ENCODE results near the gene RAD23B.
"Not testable (repeated sequence)": the region's sequence is repeated elsewhere in the genome, so short reads cannot be mapped to it uniquely, and the experiment has no call there.

RAD23B gene

DNA sequence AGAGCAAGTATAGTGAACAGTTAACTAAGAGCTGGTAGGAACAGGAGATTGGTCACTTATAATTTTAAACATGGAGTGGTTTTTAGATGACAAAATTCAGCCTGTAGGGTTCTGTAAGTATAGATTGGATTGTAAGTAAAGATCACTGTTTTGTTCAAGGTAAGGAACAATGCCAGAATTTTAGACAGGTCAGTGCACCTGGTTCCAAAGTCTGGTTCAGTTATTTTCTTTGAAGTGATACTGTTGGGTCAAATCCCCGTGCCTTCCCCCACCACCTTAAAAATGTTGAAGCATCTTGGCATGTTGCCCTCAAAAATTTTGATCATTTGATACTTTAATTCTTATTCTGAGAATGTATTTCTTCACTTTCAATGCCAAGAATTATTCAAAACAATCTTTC lies 12.9 kb downstream of the RAD23B start:
- no peak for DNase-seq

- DNase-seq: not testable (repeated sequence)
Measured at GRCh38 chr9:107296592-107296991, 13.5 kb downstream of the RAD23B start.

- DNase-seq: no peak
Measured at GRCh38 chr9:107299437-107299836, 16.4 kb downstream of the RAD23B start.

DNA sequence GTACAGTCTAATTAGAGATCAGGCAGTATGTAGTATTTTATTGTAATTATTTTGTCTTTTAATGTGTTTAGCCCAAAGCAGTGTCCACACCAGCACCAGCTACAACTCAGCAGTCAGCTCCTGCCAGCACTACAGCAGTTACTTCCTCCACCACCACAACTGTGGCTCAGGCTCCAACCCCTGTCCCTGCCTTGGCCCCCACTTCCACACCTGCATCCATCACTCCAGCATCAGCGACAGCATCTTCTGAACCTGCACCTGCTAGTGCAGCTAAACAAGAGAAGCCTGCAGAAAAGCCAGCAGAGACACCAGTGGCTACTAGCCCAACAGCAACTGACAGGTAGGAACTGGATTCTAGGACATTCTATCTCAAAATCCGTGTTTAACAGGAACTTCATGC lies 23.2 kb downstream of the RAD23B start:
- no peak for DNase-seq

GRCh38 chr9:107307331-107307730 lies 24.3 kb downstream of the RAD23B start:
- DNase-seq: no peak

DNA sequence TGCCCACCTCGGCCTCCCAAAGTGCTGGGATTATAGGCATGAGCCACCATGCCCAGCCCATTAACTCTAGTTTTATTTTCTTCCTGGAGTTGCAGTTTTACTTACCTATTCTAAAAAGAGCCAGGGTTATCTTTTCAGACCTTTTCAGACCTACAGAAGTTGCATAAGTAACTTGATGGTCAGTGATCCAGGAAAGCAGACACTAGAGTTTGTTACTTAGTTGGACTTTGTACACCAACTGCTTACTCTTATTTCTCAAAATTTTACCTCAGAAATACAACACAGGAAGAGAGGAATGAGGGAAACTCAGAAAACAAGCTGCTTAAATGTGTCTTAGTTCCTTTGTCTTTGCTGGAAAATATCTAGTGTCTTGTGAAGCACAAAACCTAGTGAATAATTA lies 25.4 kb downstream of the RAD23B start:
- no peak for DNase-seq

DNA sequence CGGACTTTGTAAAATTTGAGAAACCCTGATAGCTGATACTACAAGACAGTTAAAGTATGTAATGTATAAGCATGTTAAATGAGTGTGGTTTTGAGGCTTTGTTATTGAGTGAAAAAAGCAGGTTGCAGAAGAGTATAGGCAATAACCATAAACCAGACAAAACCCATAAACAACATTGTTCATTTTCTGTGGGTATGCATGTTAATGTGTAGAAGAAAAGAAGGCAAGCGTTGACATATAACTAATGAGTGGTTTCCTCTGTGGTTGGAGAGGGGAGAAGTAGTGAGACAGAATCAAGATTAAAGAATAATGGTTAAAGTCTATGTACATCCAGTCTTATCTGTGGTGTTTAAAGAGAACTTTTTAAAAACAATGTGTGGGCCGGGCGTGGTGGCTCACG lies 26.2 kb downstream of the RAD23B start:
- DNase-seq: no peak

DNA sequence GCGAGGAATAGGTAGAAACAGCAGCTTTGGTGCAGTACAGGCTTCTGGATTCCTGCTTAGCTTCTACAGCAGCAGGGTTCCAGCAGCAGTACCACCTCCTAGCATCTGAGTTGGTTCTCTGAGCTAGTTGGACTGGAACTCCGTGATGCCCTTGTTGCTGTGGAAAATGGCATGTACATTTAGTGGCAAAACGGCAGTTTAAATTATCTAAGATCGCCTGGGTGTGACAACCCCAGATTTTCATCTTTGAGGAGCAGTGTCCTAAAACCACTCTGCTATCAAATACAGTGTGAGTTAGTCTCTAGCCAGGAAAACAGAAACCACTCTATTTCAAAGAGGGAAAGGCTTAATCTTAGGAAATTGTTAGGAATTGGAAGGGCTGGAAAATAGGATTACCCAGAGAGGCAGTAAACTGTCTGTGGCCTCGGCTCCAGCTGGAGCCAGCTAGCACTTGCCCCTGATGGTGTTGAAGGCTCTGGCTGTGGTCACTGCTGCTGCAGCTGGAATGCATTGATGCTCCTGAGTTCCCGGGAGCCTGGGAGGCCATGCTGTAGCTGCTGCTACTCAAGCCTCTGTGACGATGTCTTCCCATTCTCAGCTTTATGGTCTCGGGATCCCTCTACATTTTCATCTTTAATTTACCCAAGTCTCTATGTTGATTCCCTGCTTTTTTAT lies 29.4 kb downstream of the RAD23B start:
- no peak for DNase-seq

- no peak for DNase-seq
Measured at GRCh38 chr9:107313555-107314096, 30.5 kb downstream of the RAD23B start.

- DNase-seq: no peak
Measured at GRCh38 chr9:107314763-107315162, 31.7 kb downstream of the RAD23B start.

DNA sequence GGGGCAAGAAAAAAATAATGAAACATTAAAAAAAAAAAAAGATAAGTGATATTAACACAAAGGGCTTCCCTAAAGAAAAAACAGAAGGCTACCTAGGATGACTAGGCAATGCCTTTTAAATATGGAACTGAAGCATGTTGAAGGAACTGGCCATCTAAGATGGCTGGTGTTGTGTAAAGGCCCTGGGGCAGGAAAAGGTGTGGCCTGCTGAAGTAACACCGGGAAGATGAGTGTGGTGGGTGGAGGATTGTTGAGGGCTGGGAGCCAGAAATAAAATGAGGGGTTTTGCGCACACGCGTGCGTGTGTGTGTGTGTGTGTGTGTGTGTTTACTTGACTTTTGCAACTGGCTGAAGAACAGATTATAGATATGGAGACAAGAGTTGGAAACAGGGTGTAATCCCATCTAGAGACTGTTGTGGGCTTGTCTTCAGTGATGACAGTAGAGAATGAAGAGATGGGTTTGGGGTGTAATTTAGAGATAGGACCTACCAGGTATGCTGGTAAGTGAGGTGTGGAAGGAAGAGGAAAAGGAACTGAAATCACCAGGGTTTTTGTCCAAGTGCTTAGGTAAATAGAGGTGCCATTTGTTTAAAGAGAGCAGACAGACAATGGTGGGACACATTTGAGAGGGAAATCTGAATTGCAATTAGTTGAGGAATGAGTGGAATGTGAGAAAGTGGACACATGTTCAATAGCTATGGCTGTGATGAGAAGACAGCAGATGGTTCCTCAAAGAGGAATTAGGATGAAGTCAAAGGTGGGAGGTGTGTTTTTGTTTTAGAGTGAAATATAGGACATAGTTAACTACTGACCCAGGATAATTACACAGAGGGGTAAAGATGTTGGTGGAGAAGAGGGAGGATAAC lies 33.9 kb downstream of the RAD23B start:
- no peak for DNase-seq

DNA sequence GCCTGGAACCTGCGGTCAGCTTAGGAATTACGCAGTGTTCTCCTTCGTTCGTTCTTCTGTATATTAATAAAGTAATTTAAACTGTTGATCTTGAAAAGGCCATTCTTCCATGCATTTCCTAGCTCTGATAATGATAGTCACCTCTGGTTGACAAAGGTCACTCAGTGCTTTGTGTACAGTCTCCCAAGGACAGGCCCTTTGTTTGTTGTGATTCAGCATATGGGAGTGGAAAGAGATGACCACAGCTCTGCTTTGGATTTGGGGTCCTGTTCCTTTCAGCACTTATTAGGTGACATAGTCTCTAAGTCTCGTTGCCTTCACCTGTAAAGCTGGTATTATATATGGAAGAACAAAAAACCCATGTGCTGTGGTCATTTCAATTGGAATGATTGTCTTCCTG lies 39.6 kb downstream of the RAD23B start:
- DNase-seq: no peak

- DNase-seq: no peak
Measured at GRCh38 chr9:107323836-107324585, 40.9 kb downstream of the RAD23B start.

- DNase-seq: no peak
Measured at GRCh38 chr9:107325842-107326241, 42.8 kb downstream of the RAD23B start.

- no peak for DNase-seq
Measured at GRCh38 chr9:107328510-107328909, 45.4 kb downstream of the RAD23B start.

DNA sequence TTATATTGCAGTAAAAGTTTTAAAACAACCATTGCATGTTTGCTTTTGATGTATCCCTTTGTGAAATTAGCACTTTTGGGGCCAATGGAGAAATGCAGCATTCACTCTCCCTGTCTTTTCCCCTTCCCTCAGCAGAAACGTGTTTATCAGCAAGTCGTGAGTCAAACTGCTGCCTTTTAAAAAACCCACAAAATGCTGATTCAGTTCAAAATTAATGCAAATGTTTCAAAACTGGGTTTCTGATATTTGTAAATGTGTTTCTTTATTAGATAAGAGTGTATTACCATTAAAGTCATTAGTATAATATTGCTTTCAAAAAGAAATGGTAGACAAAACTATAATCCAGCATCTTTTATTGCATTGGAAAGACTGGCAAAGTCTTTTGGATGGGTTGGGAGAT lies 47.3 kb downstream of the RAD23B start:
- no peak for DNase-seq

GRCh38 chr9:107332883-107333282 lies 49.8 kb downstream of the RAD23B start:
- no peak for DNase-seq

GRCh38 chr9:107333363-107333762 lies 50.3 kb downstream of the RAD23B start:
- DNase-seq: no peak

GRCh38 chr9:107334103-107334776 lies 51.2 kb downstream of the RAD23B start:
- no peak for DNase-seq

DNA sequence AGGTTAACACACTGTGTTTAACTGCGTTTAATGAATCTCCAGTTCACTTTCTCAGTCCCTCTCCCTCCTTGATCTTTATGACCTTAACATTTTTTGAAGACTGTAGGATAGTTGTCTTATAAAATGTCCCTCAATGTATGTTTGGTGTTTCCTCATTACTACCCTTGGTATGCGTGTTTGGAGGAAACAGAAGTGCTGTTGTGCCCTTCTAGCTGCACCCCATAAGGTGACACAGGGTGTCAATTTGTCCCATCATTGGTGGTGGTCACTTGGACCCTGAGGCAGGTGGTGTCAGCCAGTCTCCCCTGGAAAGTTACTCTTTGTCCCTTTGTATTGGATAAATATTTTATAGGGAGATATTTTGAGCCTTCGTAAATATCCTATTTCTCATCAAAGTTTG lies 52.3 kb downstream of the RAD23B start:
- DNase-seq: no peak

DNA sequence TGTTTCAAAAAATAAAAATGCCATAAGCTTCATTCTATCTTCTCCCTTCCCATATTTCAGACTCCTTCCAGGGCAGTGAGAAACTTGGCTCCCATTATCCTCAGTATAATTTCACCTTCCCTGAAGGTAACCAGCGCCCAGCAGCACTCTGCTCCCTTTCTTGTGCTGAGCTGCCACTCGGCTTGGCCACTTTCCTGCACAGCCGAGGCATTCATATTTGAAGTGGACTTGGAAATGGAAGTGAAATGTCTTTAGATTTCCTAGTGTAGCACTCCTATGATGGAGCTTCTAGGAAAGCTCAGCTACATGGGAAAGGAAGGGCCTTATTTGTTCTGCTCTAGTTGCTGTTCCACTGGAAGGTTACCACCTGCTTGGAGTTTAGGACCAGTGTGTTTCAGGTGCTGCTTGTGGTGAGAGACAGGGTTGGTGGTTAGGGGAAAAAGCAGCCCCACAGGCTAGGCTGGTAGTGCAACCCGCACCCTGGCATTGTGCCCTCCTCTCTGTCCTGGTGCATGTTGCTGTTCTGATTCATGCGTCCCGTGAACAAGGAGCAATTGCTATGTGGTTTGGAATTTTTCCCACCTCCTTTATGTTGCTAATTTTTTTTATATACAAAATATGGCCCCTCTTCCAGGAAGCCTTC lies 53.8 kb downstream of the RAD23B start:
- DNase-seq: no peak

Measured in NCI-H1092 (cell line).